Measurements from ENCODE around the gene MYCN.

DNA sequence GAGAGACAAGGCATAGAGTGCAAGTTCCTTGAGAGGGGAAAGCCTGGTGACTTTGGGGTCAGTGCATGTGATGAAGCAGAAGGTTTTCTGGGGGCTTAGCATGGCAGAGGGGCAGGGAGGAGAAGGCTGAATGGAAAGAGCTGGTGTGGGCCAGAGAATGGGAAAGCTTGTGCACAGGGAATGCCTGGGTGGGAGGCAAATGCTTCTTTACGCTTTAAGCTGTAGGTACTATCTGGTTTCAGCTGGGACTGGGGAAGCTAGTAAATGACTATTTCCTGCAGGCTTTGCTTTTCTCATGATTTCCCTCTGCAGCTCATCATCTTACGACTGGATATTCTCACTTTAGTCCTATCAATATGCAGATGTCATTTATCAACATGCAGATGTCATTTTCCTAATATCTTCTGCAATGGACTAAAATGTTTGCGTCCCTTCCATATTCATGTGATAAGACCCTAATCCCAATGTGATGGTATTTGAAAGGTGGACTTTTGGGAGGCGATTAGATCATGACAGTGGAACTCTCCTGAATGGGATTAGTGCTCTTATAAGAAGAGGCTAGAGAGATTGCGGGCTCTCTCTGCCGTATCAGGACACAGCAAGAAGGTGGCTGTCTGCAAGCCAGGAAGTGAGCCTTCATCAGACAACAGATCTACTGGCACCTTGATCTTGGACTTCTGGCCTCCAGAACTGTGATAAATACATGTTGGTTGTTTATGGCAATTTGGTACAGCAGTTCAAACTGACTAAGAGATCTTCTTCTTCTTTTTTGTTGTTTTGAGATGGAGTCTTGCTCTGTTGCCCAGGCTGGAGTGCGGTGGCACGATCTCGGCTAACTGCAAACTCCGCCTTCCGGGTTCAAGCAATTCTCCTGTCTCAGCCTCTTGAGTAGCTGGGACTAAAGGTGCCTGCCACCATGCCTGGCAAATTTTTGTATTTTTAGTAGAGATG is 50.1 kb downstream of the MYCN start:
- TF ChIP-seq POLR2A (IDR thresholded peaks at IDR 0.05) (no peak), POLR2AphosphoS5 (IDR thresholded peaks at IDR 0.05) (no peak), CTCF (IDR thresholded peaks at IDR 0.05) (no peak)

Measured in transverse colon (tissue), 4 donors.